ENCODE data around the gene TBL1X.

Gene TBL1X

GRCh38 chrX:9659571-9660195, 194.8 kb downstream of the TBL1X start:
- no peak for DNase-seq (ENCODE audit: low read depth in 4 of 4, low spot score in 1 of 4)

GRCh38 chrX:9662148-9662547, 197.3 kb downstream of the TBL1X start:
- DNase-seq (ENCODE audit: low read depth in 4 of 4, low spot score in 1 of 4): no peak

- no peak for DNase-seq (ENCODE audit: low read depth in 4 of 4, low spot score in 1 of 4)
These were observed 198.4 kb downstream of the TBL1X start for GRCh38 chrX:9663216-9663615.

GRCh38 chrX:9664224-9664623, 199.4 kb downstream of the TBL1X start:
- DNase-seq (ENCODE audit: low read depth in 4 of 4, low spot score in 1 of 4): no peak

- no peak for DNase-seq (ENCODE audit: low read depth in 4 of 4, low spot score in 1 of 4)
These were observed 200.3 kb downstream of the TBL1X start for GRCh38 chrX:9665113-9665512.

- no peak for DNase-seq (ENCODE audit: low read depth in 4 of 4, low spot score in 1 of 4)
These were observed 203.7 kb downstream of the TBL1X start for GRCh38 chrX:9668537-9668936.

- no peak for DNase-seq (ENCODE audit: low read depth in 4 of 4, low spot score in 1 of 4)
These were observed 205.4 kb downstream of the TBL1X start for GRCh38 chrX:9670136-9670814.

- DNase-seq (ENCODE audit: low read depth in 4 of 4, low spot score in 1 of 4): no peak
These were observed 207.1 kb downstream of the TBL1X start for GRCh38 chrX:9671998-9672397.

GRCh38 chrX:9676306-9676705, 211.4 kb downstream of the TBL1X start:
- no peak for DNase-seq (ENCODE audit: low read depth in 4 of 4, low spot score in 1 of 4)

- DNase-seq (ENCODE audit: low read depth in 4 of 4, low spot score in 1 of 4): no peak
These were observed 211.9 kb downstream of the TBL1X start for GRCh38 chrX:9676738-9677097.

- DNase-seq (ENCODE audit: low read depth in 4 of 4, low spot score in 1 of 4): no peak
These were observed 212.4 kb downstream of the TBL1X start for GRCh38 chrX:9677098-9677739.

GRCh38 chrX:9678215-9678965, 213.5 kb downstream of the TBL1X start:
- DNase-seq (ENCODE audit: low read depth in 4 of 4, low spot score in 1 of 4): no peak

GRCh38 chrX:9681011-9681410, 216.2 kb downstream of the TBL1X start:
- no peak for DNase-seq (ENCODE audit: low read depth in 4 of 4, low spot score in 1 of 4)

- no peak for DNase-seq (ENCODE audit: low read depth in 4 of 4, low spot score in 1 of 4)
These were observed 216.6 kb downstream of the TBL1X start for GRCh38 chrX:9681422-9681821.

- DNase-seq (ENCODE audit: low read depth in 4 of 4, low spot score in 1 of 4): no peak
These were observed 217.6 kb downstream of the TBL1X start for GRCh38 chrX:9682456-9682855.

- no peak for DNase-seq (ENCODE audit: low read depth in 4 of 4, low spot score in 1 of 4)
These were observed 218.0 kb downstream of the TBL1X start for GRCh38 chrX:9682861-9683260.

- no peak for DNase-seq (ENCODE audit: low read depth in 4 of 4, low spot score in 1 of 4)
These were observed 218.5 kb downstream of the TBL1X start for GRCh38 chrX:9683350-9683749.

- no peak for DNase-seq (ENCODE audit: low read depth in 4 of 4, low spot score in 1 of 4)
These were observed 223.0 kb downstream of the TBL1X start for GRCh38 chrX:9687899-9688298.

- DNase-seq (ENCODE audit: low read depth in 4 of 4, low spot score in 1 of 4): no peak
These were observed 224.0 kb downstream of the TBL1X start for GRCh38 chrX:9688833-9689232.

- no peak for DNase-seq (ENCODE audit: low read depth in 4 of 4, low spot score in 1 of 4)
These were observed 225.2 kb downstream of the TBL1X start for GRCh38 chrX:9690046-9690445.

- DNase-seq (ENCODE audit: low read depth in 4 of 4, low spot score in 1 of 4): no peak
These were observed 228.6 kb downstream of the TBL1X start for GRCh38 chrX:9693307-9694001.

Data from stimulated activated CD4-positive, alpha-beta T cell treated with anti-CD3 and anti-CD28 coated beads, Interleukin-1b, Interleukin-23, amount 100 ng/mL, for 24 hours (primary cell).